Fibroblast of villous mesenchyme (primary cell): ENCODE data around the gene TBC1D21. TPM values are rescaled to one million over a fixed set of nuclear protein-coding genes. Genes with fewer than 3 reads are reported as not detected.

Source experiments
- DNase-seq: peaks from one replicate; pipeline ENCODE4 v3.0.0-alpha.2; 2010; ENCODE audit warnings: low read depth
- H3K4me3 ChIP-seq: 2 replicates; pipeline ENCODE4 v1.5.1; 2011; ENCODE audit warnings: low read depth, mild to moderate bottlenecking, low read length
- CTCF ChIP-seq: IDR thresholded peaks from 2 replicates; pipeline ENCODE4 v1.5.1; 2012; ENCODE audit warnings: low read depth, mild to moderate bottlenecking, low read length; ENCODE audit not compliant: insufficient read depth
- total RNA-seq: library from RNA; depleted of rRNA; stranded (reverse); fragments of >200 nt; gene quantifications from 2 replicates; pipeline ENCODE4 v1.2.3, GENCODE V29; 2012

Gene TBC1D21
- total RNA-seq, 1 donor, result not detected

- H3K4me3 ChIP-seq, result no peak overlapping the region
- peak; percentile 68 for DNase-seq
- peak; percentile 96 for TF ChIP-seq CTCF
These were observed 34.9 kb downstream of the TBC1D21 start for GRCh38 chr15:73908030-73908821.

- H3K4me3 ChIP-seq, result no peak overlapping the region
- no peak for DNase-seq
- TF ChIP-seq CTCF, result no peak
These were observed 35.4 kb downstream of the TBC1D21 start for GRCh38 chr15:73908822-73909122.

- no peak for TF ChIP-seq CTCF
- DNase-seq, result no peak
- H3K4me3 ChIP-seq, result no peak overlapping the region
These were observed 36.3 kb downstream of the TBC1D21 start for GRCh38 chr15:73909651-73910050.

GRCh38 chr15:73910522-73911303 lies 37.3 kb downstream of the TBC1D21 start:
- H3K4me3 ChIP-seq, result no peak overlapping the region
- no peak for DNase-seq
- no peak for TF ChIP-seq CTCF

- TF ChIP-seq CTCF, result no peak
- no peak for DNase-seq
- H3K4me3 ChIP-seq, result no peak overlapping the region
These were observed 38.7 kb downstream of the TBC1D21 start for GRCh38 chr15:73912030-73912596.

- H3K4me3 ChIP-seq, result no peak overlapping the region
- no peak for TF ChIP-seq CTCF
- DNase-seq, result no peak
These were observed 40.8 kb downstream of the TBC1D21 start for GRCh38 chr15:73914145-73914544.
